Stimulated activated CD8-positive, alpha-beta memory T cell treated with anti-CD3 and anti-CD28 coated beads, Interleukin-15, amount 100 ng/mL, for 1 hour (primary cell): ENCODE data around the gene AGPAT3.

ENCODE experiments used
- DNase-seq: peaks from one replicate; pipeline ENCODE4 v3.0.0-alpha.2; 2020; ENCODE audit warnings: low read depth

Gene AGPAT3

GRCh38 chr21:43865540-43866259 lies 677 bp downstream of the AGPAT3 start:
- DNase-seq = peak; percentile 16

GRCh38 chr21:43866260-43866629 lies 1.2 kb downstream of the AGPAT3 start:
- no peak for DNase-seq

DNA sequence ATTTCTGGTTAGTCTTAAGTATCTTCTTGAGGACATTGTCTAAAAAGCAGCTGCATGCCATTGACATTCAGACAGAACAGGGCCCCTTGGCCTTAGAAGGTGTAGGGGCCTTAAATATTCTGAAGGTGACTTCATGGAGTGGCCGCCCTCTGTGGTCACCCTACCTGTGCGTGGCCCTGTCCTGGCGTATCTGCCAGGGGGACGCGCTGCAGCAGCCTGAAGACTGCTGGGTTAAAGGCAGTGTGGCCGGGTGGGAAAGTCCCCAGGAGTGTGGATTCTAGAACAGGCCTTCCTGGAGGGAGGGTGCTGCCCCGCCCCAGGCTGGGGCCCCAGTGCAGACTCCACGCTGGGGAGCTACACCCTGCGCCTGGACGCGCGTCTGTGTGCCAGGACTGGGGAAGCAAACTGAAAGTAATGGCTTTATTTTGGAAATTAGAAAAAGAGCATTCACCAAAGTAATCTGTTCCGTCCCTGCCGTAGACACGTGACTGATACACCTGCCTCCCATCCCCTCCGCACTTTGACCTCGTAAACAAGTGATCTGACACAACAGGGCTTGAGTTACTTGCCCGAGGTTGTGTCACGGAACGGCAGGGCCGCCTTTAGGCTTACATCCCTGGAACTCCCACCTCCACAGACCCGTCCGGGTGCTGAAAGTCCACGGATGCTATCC lies 1.8 kb downstream of the AGPAT3 start:
- no peak for DNase-seq

- DNase-seq = no peak
Observed at GRCh38 chr21:43867332-43867703, 2.3 kb downstream of the AGPAT3 start.

DNA sequence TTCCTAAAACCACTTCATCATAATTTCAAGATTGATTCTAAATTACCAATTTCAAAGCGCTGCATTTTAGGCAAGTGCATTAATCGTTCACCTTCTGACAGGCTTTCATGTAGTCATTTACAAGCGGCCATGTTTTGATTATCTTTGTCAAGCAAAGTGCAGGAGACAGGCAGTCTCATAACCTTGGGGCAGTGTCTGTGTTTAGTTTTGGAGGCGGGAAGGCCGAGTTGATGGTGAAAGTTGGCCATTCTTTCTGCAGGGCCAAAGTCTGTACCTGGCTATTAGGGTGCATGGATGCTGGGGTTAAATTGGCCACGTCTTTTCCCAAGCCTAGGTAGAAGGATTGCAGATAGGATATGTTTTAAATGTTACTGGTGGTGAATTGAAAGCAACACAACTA lies 2.9 kb downstream of the AGPAT3 start:
- DNase-seq = no peak

- DNase-seq = no peak
Observed at GRCh38 chr21:43868461-43868860, 3.4 kb downstream of the AGPAT3 start.

GRCh38 chr21:43869486-43870325 lies 4.7 kb downstream of the AGPAT3 start:
- DNase-seq = no peak

DNA sequence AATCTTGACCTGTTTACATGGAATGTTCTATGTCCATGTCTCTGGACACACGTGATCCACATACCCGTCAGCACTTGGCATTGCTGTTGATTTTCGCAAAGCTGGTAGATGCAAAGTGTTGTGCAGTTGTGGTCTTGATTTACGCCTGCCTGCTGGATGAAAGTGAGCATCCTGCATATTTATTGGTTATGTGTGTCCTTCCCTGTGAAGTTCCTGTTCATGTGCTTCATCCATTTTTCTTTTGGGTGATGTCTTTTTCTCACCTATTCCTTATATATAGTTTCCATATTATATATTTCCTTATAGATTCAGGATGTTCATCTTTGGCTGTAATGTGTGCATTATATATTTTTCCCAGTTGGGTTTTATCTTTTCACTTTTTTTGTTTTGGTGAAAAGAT lies 6.5 kb downstream of the AGPAT3 start:
- DNase-seq = no peak

GRCh38 chr21:43872531-43873197 lies 7.6 kb downstream of the AGPAT3 start:
- DNase-seq = no peak

DNA sequence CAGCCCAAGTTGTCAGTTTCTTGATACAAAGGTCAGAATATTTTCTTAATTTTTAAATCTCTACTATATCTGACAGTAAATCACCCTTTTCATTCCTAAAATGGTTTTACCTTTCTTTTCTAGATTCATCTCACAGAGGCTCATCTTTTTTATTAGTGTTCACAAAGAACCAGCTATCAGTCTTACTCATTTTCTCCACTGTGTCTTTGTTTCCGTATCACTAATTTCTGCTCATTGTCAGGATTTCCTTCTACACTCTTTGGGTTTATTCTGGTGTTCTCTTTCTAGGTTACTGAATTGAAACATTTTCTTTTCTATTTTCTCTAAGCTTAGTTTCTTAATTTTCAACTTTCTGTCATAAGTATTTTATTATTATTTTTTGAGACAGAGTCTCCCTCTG lies 8.7 kb downstream of the AGPAT3 start:
- no peak for DNase-seq

DNA sequence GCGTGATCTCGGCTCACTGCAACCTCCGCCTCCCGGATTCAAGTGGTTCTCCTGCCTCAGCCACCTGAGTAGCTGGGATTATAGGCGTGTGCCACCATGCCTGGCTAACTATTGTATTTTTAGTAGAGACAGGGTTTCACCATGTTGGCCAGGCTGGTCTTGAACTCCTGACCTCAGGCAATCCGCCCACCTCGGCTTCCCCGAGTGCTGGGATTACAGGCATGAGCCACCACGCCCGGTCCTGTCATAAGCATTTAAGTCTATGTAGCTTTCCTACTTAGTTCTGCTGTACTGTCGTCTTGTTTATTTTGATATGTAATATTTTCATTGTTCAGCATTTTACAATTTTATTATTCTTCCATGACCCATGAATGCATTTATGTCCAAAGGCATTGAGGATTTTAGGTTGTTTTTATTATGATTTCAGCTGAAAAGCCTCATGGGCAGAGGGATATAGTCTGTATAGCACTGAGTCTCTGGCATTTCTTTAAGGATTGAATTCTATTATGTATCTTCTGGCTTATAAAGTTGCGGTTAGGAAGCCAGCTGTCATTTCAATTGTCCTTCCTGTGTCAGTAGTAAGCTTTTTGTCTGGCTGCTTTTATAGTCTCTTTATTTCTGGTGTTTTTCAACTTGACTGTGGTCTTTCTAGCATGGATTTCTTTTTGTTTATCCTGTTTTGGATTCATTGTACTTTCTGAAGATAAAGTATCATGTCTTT lies 9.2 kb downstream of the AGPAT3 start:
- no peak for DNase-seq

GRCh38 chr21:43876605-43877004 lies 11.6 kb downstream of the AGPAT3 start:
- no peak for DNase-seq

DNA sequence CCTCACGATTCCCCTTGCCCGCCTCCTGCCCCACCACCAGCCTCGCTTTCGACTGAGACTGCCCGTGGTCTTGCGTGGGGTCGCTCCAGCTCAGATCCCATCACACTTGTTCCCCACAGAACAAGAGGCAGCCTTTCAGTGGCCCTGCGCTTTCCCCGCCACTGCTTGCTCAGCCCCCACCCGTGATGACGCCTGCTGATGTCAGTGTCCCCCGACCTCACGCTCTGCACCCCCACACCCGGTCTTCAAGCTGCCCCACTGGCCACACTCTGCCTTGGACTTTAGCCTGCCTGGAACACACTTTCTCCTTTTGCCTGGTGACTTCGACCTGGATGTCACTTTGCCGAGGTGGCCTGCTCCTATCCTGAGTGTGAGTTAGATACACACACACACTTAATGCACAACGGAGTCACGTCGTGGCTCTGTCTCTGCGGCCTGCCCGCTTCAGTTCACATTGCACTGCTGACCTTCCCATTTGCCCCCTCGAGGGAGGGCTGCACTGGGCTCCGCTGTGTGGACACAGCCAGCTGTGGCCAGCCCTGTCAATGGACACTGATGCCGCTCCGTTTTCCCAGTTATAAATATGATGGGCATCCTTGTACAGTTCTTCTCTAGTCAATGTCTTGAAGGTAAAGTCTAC lies 13.0 kb downstream of the AGPAT3 start:
- no peak for DNase-seq

GRCh38 chr21:43879348-43880110 lies 14.5 kb downstream of the AGPAT3 start:
- no peak for DNase-seq

GRCh38 chr21:43880111-43880985 lies 15.3 kb downstream of the AGPAT3 start:
- DNase-seq = no peak

DNA sequence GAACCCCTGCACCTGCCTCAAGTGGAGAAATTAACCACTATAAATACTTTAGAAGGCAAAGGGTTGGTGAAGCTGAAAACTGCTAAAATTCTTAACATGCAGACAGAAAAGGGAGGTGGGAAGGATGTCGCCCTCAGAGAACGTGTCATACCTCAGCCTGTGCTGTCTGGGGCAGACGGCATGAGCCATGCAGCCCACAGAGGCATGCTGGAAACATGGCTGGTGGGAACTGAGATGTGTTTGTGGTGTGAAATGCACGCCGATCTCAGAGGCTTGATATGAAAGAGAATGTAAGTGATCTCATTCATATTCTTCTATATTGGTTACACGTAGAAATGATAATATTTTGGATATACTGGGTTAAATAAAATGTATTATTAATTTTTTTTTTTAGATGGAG lies 16.3 kb downstream of the AGPAT3 start:
- no peak for DNase-seq

GRCh38 chr21:43881935-43882334 lies 16.9 kb downstream of the AGPAT3 start:
- DNase-seq = no peak

DNA sequence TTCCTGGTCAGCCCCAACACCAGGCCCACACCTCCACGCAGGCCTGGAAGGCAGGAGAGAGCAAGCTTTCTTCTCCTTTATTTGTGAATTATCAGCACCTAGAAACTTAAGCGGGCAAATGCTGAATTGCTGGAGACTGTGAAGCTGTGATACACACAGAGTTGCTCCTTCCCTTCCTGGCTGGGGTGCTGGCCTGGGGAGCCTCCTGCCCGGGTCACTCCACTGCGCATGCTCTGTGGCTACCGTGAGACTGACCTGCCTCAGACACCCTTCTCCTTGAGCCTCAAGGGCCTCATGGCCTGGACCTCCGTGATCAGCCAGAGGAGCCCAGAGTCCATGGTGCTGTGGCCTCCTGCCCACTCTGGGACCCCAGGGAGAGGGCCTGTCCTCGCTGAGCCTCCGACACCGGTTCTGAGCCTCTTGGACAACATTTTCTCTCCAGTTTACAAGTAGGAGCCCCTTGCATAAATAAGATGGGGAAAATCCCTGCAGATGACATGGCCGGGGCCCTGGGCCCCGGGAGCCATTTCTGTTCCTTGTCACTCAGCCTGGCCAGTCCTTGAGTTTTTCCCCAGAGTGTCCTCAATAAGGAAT lies 18.0 kb downstream of the AGPAT3 start:
- DNase-seq = no peak
